H1 (cell line): ENCODE measurements around the gene PYURF. TPM values are rescaled to one million over a fixed set of nuclear protein-coding genes. Genes with fewer than 3 reads are reported as not detected.
A peak's percentile ranks its signal among the peaks of the same experiment; 100 is the strongest.

Experiments used
- CTCF ChIA-PET: fragments of 300-600 bp; sonication (Branson Sonifier 250); formaldehyde crosslinking; loops from one replicate; lab custom pipeline; 2021; ENCODE audit not compliant: partially characterized antibody; lab: Charles Lee
- POLR2A ChIA-PET: fragments of 300-600 bp; sonication (Branson Sonifier 250); formaldehyde crosslinking; loops from one replicate; lab custom pipeline; 2021; ENCODE audit warnings: inconsistent platforms; ENCODE audit not compliant: partially characterized antibody; lab: Charles Lee
- DNase-seq, 2 experiments: peaks; one replicate each; pipeline versions ENCODE4 v3.0.0 to v3.0.0-alpha.2; 2010 to 2022; ENCODE audit warnings: low spot score in 2 of 2, low read depth in 1 of 2, mixed read lengths in 1 of 2
- FAIRE-seq: peaks from 2 replicates; lab custom pipeline; 2011; peaks lifted over from hg19 to GRCh38; lab: Jason Lieb, UNC
- H2AFZ ChIP-seq: 2 replicates; pipeline ENCODE4 v1.8.1; 2012; ENCODE audit warnings: low read length, inconsistent platforms
- H2AK5ac ChIP-seq: 2 replicates; pipeline ENCODE4 v1.6.1; 2013; ENCODE audit warnings: low read depth, low read length
- H2BK120ac ChIP-seq: replicated peaks from 2 replicates; pipeline ENCODE3; 2013; ENCODE audit warnings: low read depth, low read length, inconsistent platforms
- H2BK12ac ChIP-seq: 2 replicates; pipeline ENCODE4 v1.6.1; 2013; ENCODE audit warnings: low read depth, low read length
- H2BK15ac ChIP-seq: 2 replicates; pipeline ENCODE4 v1.6.1; 2013; ENCODE audit warnings: low read length
- H2BK20ac ChIP-seq: 2 replicates; pipeline ENCODE4 v1.6.1; 2013; ENCODE audit warnings: low read length
- H2BK5ac ChIP-seq: 2 replicates; pipeline ENCODE4 v1.6.1; 2013; ENCODE audit warnings: low read depth, low read length
- H3K14ac ChIP-seq: 2 replicates; pipeline ENCODE4 v1.6.1; 2013; ENCODE audit warnings: inconsistent platforms; ENCODE audit not compliant: insufficient read length
- H3K18ac ChIP-seq: 2 replicates; pipeline ENCODE4 v1.6.1; 2013; ENCODE audit warnings: low read length; ENCODE audit errors: extremely low read depth
- H3K23ac ChIP-seq: 2 replicates; pipeline ENCODE4 v1.6.1; 2013; ENCODE audit warnings: inconsistent platforms; ENCODE audit not compliant: insufficient read length
- H3K23me2 ChIP-seq: 2 replicates; pipeline ENCODE4 v1.6.1; 2013; ENCODE audit warnings: low read depth, low read length
- H3K27ac ChIP-seq: 2 replicates; pipeline ENCODE4 v1.6.1; 2011; ENCODE audit warnings: low read depth, low read length, inconsistent platforms
- H3K27me3 ChIP-seq, 4 experiments: replicated peaks in 1 of 4; 1 replicate in 1 of 4; 2 replicates in 3 of 4; pipeline versions ENCODE4 v1.6.1 to v1.8.1; 2011 to 2013; ENCODE audit warnings: low read length in 3 of 4, mild to moderate bottlenecking in 3 of 4, inconsistent platforms in 2 of 4, mixed read lengths in 2 of 4, moderate library complexity in 1 of 4; ENCODE audit not compliant: control insufficient read depth in 3 of 4, insufficient read depth in 3 of 4; ENCODE audit errors: extremely low read depth in 1 of 4
- H3K36me3 ChIP-seq, 4 experiments: 2 replicates each; pipeline versions ENCODE4 v1.6.1 to v1.8.1; 2011 to 2013; ENCODE audit warnings: mild to moderate bottlenecking in 4 of 4, low read length in 3 of 4, moderate library complexity in 2 of 4, control low read depth in 1 of 4, inconsistent platforms in 1 of 4; ENCODE audit not compliant: insufficient read depth in 4 of 4, control insufficient read depth in 2 of 4
- H3K4ac ChIP-seq: replicated peaks from 2 replicates; pipeline ENCODE3; 2013; ENCODE audit warnings: low read length, low read depth, mixed read lengths, inconsistent platforms; ENCODE audit not compliant: insufficient read length
- H3K4me1 ChIP-seq, 4 experiments: replicated peaks in 1 of 4; 1 replicate in 1 of 4; 2 replicates in 3 of 4; pipeline versions ENCODE4 v1.6.1 to v1.8.1; 2011 to 2013; ENCODE audit warnings: low read length in 3 of 4, inconsistent platforms in 2 of 4, mixed read lengths in 1 of 4; ENCODE audit not compliant: insufficient read depth in 4 of 4, control insufficient read depth in 3 of 4
- H3K4me2 ChIP-seq, 2 experiments: 2 replicates each; pipeline versions ENCODE4 v1.6.1 to v1.8.1; 2011 to 2013; ENCODE audit warnings: low read depth in 2 of 2, low read length in 2 of 2, control low read depth in 1 of 2, inconsistent platforms in 1 of 2, mild to moderate bottlenecking in 1 of 2; ENCODE audit not compliant: insufficient read depth in 1 of 2
- H3K4me3 ChIP-seq, 4 experiments: fragments of 200-600, 300-600 bp in 1 of 4; sonication (generic), shearing (Covaris generic), sonication (Bioruptor Twin) in 1 of 4; 2 replicates each; pipeline versions ENCODE4 v1.5.1 to v1.8.1; 2011 to 2016; ENCODE audit warnings: low read length in 4 of 4, low read depth in 3 of 4, control low read depth in 2 of 4, inconsistent platforms in 2 of 4, mild to moderate bottlenecking in 2 of 4, mixed read lengths in 1 of 4, moderate library complexity in 1 of 4; ENCODE audit not compliant: insufficient read depth in 2 of 4; ENCODE audit errors: extremely low read depth in 1 of 4
- H3K56ac ChIP-seq: replicated peaks from 2 replicates; pipeline ENCODE3; 2013; ENCODE audit warnings: low read depth, mild to moderate bottlenecking, mixed read lengths, low read length, inconsistent platforms; ENCODE audit not compliant: insufficient read length
- H3K79me1 ChIP-seq: 2 replicates; pipeline ENCODE4 v1.6.1; 2013; ENCODE audit warnings: low read depth, low read length, control low read depth
- H3K79me2 ChIP-seq, 2 experiments: 2 replicates each; pipeline versions ENCODE4 v1.6.1 to v1.8.1; 2012 to 2013; ENCODE audit warnings: low read length in 2 of 2, mild to moderate bottlenecking in 2 of 2, inconsistent platforms in 1 of 2; ENCODE audit not compliant: insufficient read depth in 2 of 2, control insufficient read depth in 1 of 2
- H3K9ac ChIP-seq, 4 experiments: replicated peaks in 1 of 4; 1 replicate in 1 of 4; 2 replicates in 3 of 4; pipeline versions ENCODE4 v1.6.1 to v1.8.1; 2011 to 2013; ENCODE audit warnings: low read depth in 3 of 4, low read length in 3 of 4, control low read depth in 2 of 4, mild to moderate bottlenecking in 2 of 4, moderate library complexity in 2 of 4, inconsistent platforms in 1 of 4; ENCODE audit errors: extremely low read depth in 1 of 4
- H3K9me3 ChIP-seq, 2 experiments: 2 replicates each; pipeline versions ENCODE4 v1.6.1 to v1.8.1; 2012 to 2013; ENCODE audit warnings: mild to moderate bottlenecking in 2 of 2, moderate library complexity in 2 of 2, control low read depth in 1 of 2, inconsistent platforms in 1 of 2, low read depth in 1 of 2, low read length in 1 of 2, mixed read lengths in 1 of 2; ENCODE audit not compliant: insufficient read depth in 2 of 2
- H4K20me1 ChIP-seq, 2 experiments: replicated peaks in 1 of 2; 2 replicates each; pipeline versions ENCODE3 to v1.8.1; 2011 to 2013; ENCODE audit warnings: inconsistent platforms in 2 of 2, low read length in 2 of 2, mild to moderate bottlenecking in 1 of 2; ENCODE audit not compliant: insufficient read depth in 2 of 2, control insufficient read depth in 1 of 2
- H4K5ac ChIP-seq: 2 replicates; pipeline ENCODE4 v1.6.1; 2013; ENCODE audit warnings: low read length, low read depth, mixed read lengths, inconsistent platforms; ENCODE audit not compliant: insufficient read length
- H4K8ac ChIP-seq: 2 replicates; pipeline ENCODE4 v1.8.0; 2013; ENCODE audit warnings: mild to moderate bottlenecking, moderate library complexity, low read length, inconsistent platforms; ENCODE audit not compliant: insufficient read depth; ENCODE audit errors: extremely low read depth
- H4K91ac ChIP-seq: replicated peaks from 2 replicates; pipeline ENCODE3; 2013; ENCODE audit warnings: low read length, mixed read lengths, inconsistent platforms; ENCODE audit not compliant: insufficient read length
- BACH1 ChIP-seq: IDR thresholded peaks from 2 replicates; pipeline ENCODE4 v1.6.1; 2012; ENCODE audit warnings: low read length, improper control_type of control experiment
- BCL11A ChIP-seq, 2 experiments: IDR thresholded peaks; one replicate each; pipeline ENCODE4 v1.6.1; 2011; ENCODE audit warnings: low read depth in 2 of 2, low read length in 2 of 2, mild to moderate bottlenecking in 2 of 2
- CBX8 ChIP-seq: fragments of 300-800, 300-1000 bp; sonication (generic); IDR thresholded peaks from 2 replicates; pipeline ENCODE4 v1.7.1; 2016; ENCODE audit warnings: low read depth, low read length, borderline replicate concordance
- CTBP2 ChIP-seq: IDR thresholded peaks from 2 replicates; pipeline ENCODE4 v1.7.0; 2011; ENCODE audit warnings: borderline replicate concordance, mild to moderate bottlenecking, moderate library complexity, mixed read lengths, low read length; ENCODE audit not compliant: insufficient read depth, insufficient read length
- KDM5A ChIP-seq: fragments of 200-600 bp; IDR thresholded peaks from 2 replicates; pipeline ENCODE4 v1.7.1; 2012; ENCODE audit warnings: mild to moderate bottlenecking, low read length, inconsistent platforms, mixed read lengths
- MAX ChIP-seq: IDR thresholded peaks from 2 replicates; pipeline ENCODE4 v1.6.1; 2012; ENCODE audit warnings: inconsistent platforms
- RFX5 ChIP-seq: IDR thresholded peaks from 2 replicates; pipeline ENCODE4 v1.6.1; 2011; ENCODE audit warnings: low read depth, low read length, improper control_type of control experiment, borderline replicate concordance
- RNF2 ChIP-seq: fragments of 200-900, 300-1000 bp; sonication (generic); IDR thresholded peaks from 2 replicates; pipeline ENCODE4 v1.7.1; 2016; ENCODE audit warnings: borderline replicate concordance, low read depth, mild to moderate bottlenecking, antibody characterized with exemption, low read length; ENCODE audit not compliant: poor library complexity, severe bottlenecking; ENCODE audit errors: missing control alignments
- RXRA ChIP-seq: IDR thresholded peaks from 2 replicates; pipeline ENCODE4 v1.6.1; 2011; ENCODE audit warnings: low read depth, mild to moderate bottlenecking, low read length, moderate library complexity; ENCODE audit not compliant: insufficient read depth
- SIX5 ChIP-seq: IDR thresholded peaks from 2 replicates; pipeline ENCODE4 v1.6.1; 2011; ENCODE audit warnings: mild to moderate bottlenecking, low read depth, low read length
- YY1 ChIP-seq: IDR thresholded peaks from 2 replicates; pipeline ENCODE4 v1.6.1; 2011; ENCODE audit warnings: low read depth, mild to moderate bottlenecking, low read length
- WGBS, 2 experiments: shearing (Covaris generic) in 1 of 2; methylation state at CpG; one replicate each; pipeline versions ENCODE4 v1.1.6 to v1.1.7; 2013 to 2015; ENCODE audit warnings: low lambda C conversion rate in 2 of 2, mixed read lengths in 2 of 2, inconsistent platforms in 1 of 2, low coverage in 1 of 2, missing lambda C conversion rate in 1 of 2; ENCODE audit not compliant: insufficient replicate concordance in 2 of 2, insufficient coverage in 1 of 2, insufficient read length in 1 of 2; ENCODE audit errors: extremely low coverage in 1 of 2, missing lambda C conversion rate in 1 of 2; 5-methylcytosine and 5-hydroxymethylcytosine counted together
- polyA plus RNA-seq, 7 experiments: library from polyadenylated mRNA; depleted of rRNA in 3 of 7; stranded (reverse) in 5 of 7; unstranded in 2 of 7; fragments of >200 nt in 5 of 7; fragments of 200-250 nt in 2 of 7; gene quantifications; 1 replicate in 5 of 7; 2 replicates in 1 of 7; 4 replicates in 1 of 7; pipeline versions ENCODE4 v1.2.1 to v1.2.3, GENCODE V29; 2011 to 2013; ENCODE audit warnings: missing spikeins in 2 of 7, mixed read lengths in 2 of 7
- total RNA-seq: library from RNA; stranded (reverse); fragmentation: NEBNext Ultra II Directional; extraction: Animal tissue kit (Norgen Biotek cat#: 25700); gene quantifications from 2 replicates; pipeline ENCODE4 v1.2.1, GENCODE V29; 2021

PYURF gene
- total and polyA plus RNA-seq, 2 of the 8 experiments (the other 6 are each of a cell fraction or from before 2014, with no cell fraction given), result 31.6 to 44.8 TPM

GRCh38 chr4:88533937-88534750 is 10.6 kb upstream of the PYURF start:
- Histone ChIP-seq H2BK20ac (no peak overlapping the region), H2BK5ac (0 out of 2 replicates have a peak overlapping the region, but pooled peaks have one; percentile 53), H3K9ac (no peak overlapping the region), H2BK12ac (no peak overlapping the region), H3K18ac (peak overlapping the region; percentile 25; the same call in 1 of the 2 replicates), H3K23me2 (no peaks in the 10 kb centered on the region), H2BK15ac (no peak overlapping the region), H3K79me2 (peaks cover 0 to 17% of the 10 kb centered on the region in 2 experiments; a peak in 2 of 4 replicates), H3K4me1 (peaks cover 0 to 14% (median 4%) of the 10 kb centered on the region in 4 experiments; a peak in 4 of 7 replicates), H4K8ac (no peak overlapping the region), H2AFZ (no peak overlapping the region), H3K4me3 (peak overlapping the region in 1 of 4 experiments; percentile 35; a peak in 2 of 8 replicates), H4K5ac (peak overlapping the region; percentile 67), H2BK120ac (peak overlapping the region; percentile 68), H4K91ac (peak overlapping the region; percentile 45), H3K14ac (no peak overlapping the region), H3K23ac (no peak overlapping the region), H3K27ac (no peak overlapping the region), H2AK5ac (no peak overlapping the region), H3K27me3 (no peaks in the 10 kb centered on the region), H3K9me3 (no peaks in the 10 kb centered on the region), H3K36me3 (no peaks in the 10 kb centered on the region), H3K56ac (peak overlapping the region; percentile 65), H4K20me1 (no peaks in the 10 kb centered on the region), H3K4me2 (peak overlapping the region; percentile 40 to 47), H3K79me1 (no peaks in the 10 kb centered on the region), H3K4ac (no peak overlapping the region)
- FAIRE-seq (peak; percentile 65), DNase-seq (no peak)
- CTCF ChIA-PET, result interaction anchor here (0.6 to 2.5 kb wide), 4 partner anchors 9 to 490 kb away, joined by 3 to 8 read pairs (median 6); no protein-coding TSS in a partner anchor
- POLR2A ChIA-PET, result interaction anchor here (0.6 to 4.0 kb wide), 2 partner anchors 10 to 376 kb away, joined by 4 to 17 read pairs; partner anchors contain the start of gene PYURF
- WGBS, 2 experiments, result 27% methylated on average over 4 of the region's 4 CpGs; no CpG with 5 or more reads in 1 of the 2 experiments
- TF ChIP-seq YY1 (no peak), KDM5A (no peak), BACH1 (no peak), RFX5 (no peak), RXRA (no peak), RNF2 (no peak), BCL11A (IDR thresholded peaks at IDR 0.05; ENCODE audit: low read depth in 2 of 2, low read length in 2 of 2) (no peak), CBX8 (no peak), MAX (no peak), CTBP2 (no peak), SIX5 (no peak)
